HEK293T (cell line): Measurements from ENCODE around the gene MAD2L2.

Experiments
- ARNT ChIP-seq: fragments of 450-650 bp; IDR thresholded peaks from 2 replicates; pipeline ENCODE4 v1.6.1; 2017; ENCODE audit warnings: mild to moderate bottlenecking
- BHLHE40 ChIP-seq: fragments of 450-650 bp; IDR thresholded peaks from 2 replicates; pipeline ENCODE4 v1.6.1; 2016; ENCODE audit warnings: mild to moderate bottlenecking, moderate library complexity, borderline replicate concordance
- CTBP1 ChIP-seq: fragments of 450-650 bp; IDR thresholded peaks from 2 replicates; pipeline ENCODE4 v1.6.1; 2016; ENCODE audit warnings: borderline replicate concordance
- ELF4 ChIP-seq: fragments of 450-650 bp; IDR thresholded peaks from 2 replicates; pipeline ENCODE4 v1.6.1; 2017; ENCODE audit warnings: antibody characterized with exemption
- FOXA1 ChIP-seq: fragments of 450-650 bp; IDR thresholded peaks from 2 replicates; pipeline ENCODE4 v1.6.1; 2016; ENCODE audit warnings: mild to moderate bottlenecking
- FOXK2 ChIP-seq: fragments of 450-650 bp; IDR thresholded peaks from 2 replicates; pipeline ENCODE4 v1.6.1; 2016; ENCODE audit warnings: mild to moderate bottlenecking
- FOXM1 ChIP-seq: fragments of 450-650 bp; IDR thresholded peaks from 2 replicates; pipeline ENCODE4 v1.6.1; 2017; ENCODE audit warnings: mild to moderate bottlenecking, borderline replicate concordance
- LEF1 ChIP-seq: fragments of 450-650 bp; IDR thresholded peaks from 2 replicates; pipeline ENCODE4 v1.6.1; 2017; ENCODE audit warnings: mild to moderate bottlenecking, borderline replicate concordance
- NFRKB ChIP-seq: fragments of 450-650 bp; IDR thresholded peaks from 2 replicates; pipeline ENCODE4 v1.6.1; 2016; ENCODE audit warnings: mild to moderate bottlenecking, moderate library complexity
- PKNOX1 ChIP-seq: fragments of 450-650 bp; IDR thresholded peaks from 2 replicates; pipeline ENCODE4 v1.6.1; 2016
- SP1 ChIP-seq: fragments of 450-650 bp; IDR thresholded peaks from 2 replicates; pipeline ENCODE4 v1.6.1; 2017
- TARDBP ChIP-seq: fragments of 450-650 bp; IDR thresholded peaks from 2 replicates; pipeline ENCODE4 v1.6.1; 2016
- ZNF384 ChIP-seq: fragments of 450-650 bp; IDR thresholded peaks from 2 replicates; pipeline ENCODE4 v1.6.1; 2016

- no peak for TF ChIP-seq ARNT
- TF ChIP-seq NFRKB, result no peak
- no peak for TF ChIP-seq TARDBP
- TF ChIP-seq LEF1, result no peak
- no peak for TF ChIP-seq ZNF384
- no peak for TF ChIP-seq CTBP1
- TF ChIP-seq FOXA1, result no peak
- no peak for TF ChIP-seq BHLHE40
- TF ChIP-seq FOXK2, result no peak
- TF ChIP-seq SP1, result no peak
- TF ChIP-seq FOXM1, result no peak
- no peak for TF ChIP-seq ELF4
- no peak for TF ChIP-seq PKNOX1
Observed at GRCh38 chr1:11640101-11640500, 40.8 kb downstream of the MAD2L2 start.
